ENCODE results near the gene ZBTB4.

ZBTB4 gene

GRCh38 chr17:7477392-7478275 lies 1.8 kb downstream of the ZBTB4 start:
- TF ChIP-seq EZH2phosphoT487 (conservative IDR thresholded peaks at IDR 0.05; ENCODE audit: low read length) (no peak), CTCF (IDR thresholded peaks at IDR 0.05; ENCODE audit: insufficient read depth, low read length, poor library complexity, severe bottlenecking) (no peak)
- H3K36me3 ChIP-seq (ENCODE audit: low read length): no peaks in the 10 kb centered on the region
- no peak overlapping the region for H2AFZ ChIP-seq (ENCODE audit: low read depth, low read length, severe bottlenecking)
- no peaks in the 10 kb centered on the region for H3K9me2 ChIP-seq (replicated peaks; ENCODE audit: insufficient read depth, low read length)
- H3K4me3 ChIP-seq (ENCODE audit: insufficient read depth, low read length, poor library complexity, severe bottlenecking): no peak overlapping the region
- H3K9ac ChIP-seq (ENCODE audit: low read length): no peak overlapping the region
- no peaks in the 10 kb centered on the region for H3K27me3 ChIP-seq (ENCODE audit: low read length)
- H3K27ac ChIP-seq (ENCODE audit: low read depth, low read length): no peak overlapping the region
- no peaks in the 10 kb centered on the region for H3K79me2 ChIP-seq (ENCODE audit: insufficient read depth, low read length)
- no peak overlapping the region for H3K4me2 ChIP-seq (ENCODE audit: low read depth, low read length, poor library complexity, severe bottlenecking)
- H3F3A ChIP-seq (ENCODE audit: insufficient read depth): no peaks in the 10 kb centered on the region
- no peaks in the 10 kb centered on the region for H4K20me1 ChIP-seq (ENCODE audit: low read depth, low read length)
- H3K9me3 ChIP-seq (ENCODE audit: insufficient read depth, low read length): no peaks in the 10 kb centered on the region

- no peak overlapping the region for H2AFZ ChIP-seq (ENCODE audit: low read depth, low read length, severe bottlenecking)
- no peaks in the 10 kb centered on the region for H3K9me2 ChIP-seq (replicated peaks; ENCODE audit: insufficient read depth, low read length)
- H3K4me2 ChIP-seq (ENCODE audit: low read depth, low read length, poor library complexity, severe bottlenecking): no peak overlapping the region
- no peaks in the 10 kb centered on the region for H3K79me2 ChIP-seq (ENCODE audit: insufficient read depth, low read length)
- TF ChIP-seq CTCF (IDR thresholded peaks at IDR 0.05; ENCODE audit: insufficient read depth, low read length, poor library complexity, severe bottlenecking): no peak
- no peak for TF ChIP-seq EZH2phosphoT487 (conservative IDR thresholded peaks at IDR 0.05; ENCODE audit: low read length)
- no peak overlapping the region for H3K27ac ChIP-seq (ENCODE audit: low read depth, low read length)
- H4K20me1 ChIP-seq (ENCODE audit: low read depth, low read length): no peaks in the 10 kb centered on the region
- no peaks in the 10 kb centered on the region for H3K9me3 ChIP-seq (ENCODE audit: insufficient read depth, low read length)
- H3F3A ChIP-seq (ENCODE audit: insufficient read depth): no peaks in the 10 kb centered on the region
- H3K36me3 ChIP-seq (ENCODE audit: low read length): no peaks in the 10 kb centered on the region
- no peak overlapping the region for H3K4me3 ChIP-seq (ENCODE audit: insufficient read depth, low read length, poor library complexity, severe bottlenecking)
- no peaks in the 10 kb centered on the region for H3K27me3 ChIP-seq (ENCODE audit: low read length)
- H3K9ac ChIP-seq (ENCODE audit: low read length): no peak overlapping the region
Measured at GRCh38 chr17:7476951-7477350, 2.5 kb downstream of the ZBTB4 start.

GRCh38 chr17:7476494-7476893 lies 2.9 kb downstream of the ZBTB4 start:
- TF ChIP-seq CTCF (IDR thresholded peaks at IDR 0.05; ENCODE audit: insufficient read depth, low read length, poor library complexity, severe bottlenecking) (no peak), EZH2phosphoT487 (conservative IDR thresholded peaks at IDR 0.05; ENCODE audit: low read length) (no peak)
- H3K27me3 ChIP-seq (ENCODE audit: low read length): no peaks in the 10 kb centered on the region
- H3K4me2 ChIP-seq (ENCODE audit: low read depth, low read length, poor library complexity, severe bottlenecking): no peak overlapping the region
- H3K4me3 ChIP-seq (ENCODE audit: insufficient read depth, low read length, poor library complexity, severe bottlenecking): no peak overlapping the region
- no peak overlapping the region for H3K27ac ChIP-seq (ENCODE audit: low read depth, low read length)
- H2AFZ ChIP-seq (ENCODE audit: low read depth, low read length, severe bottlenecking): no peak overlapping the region
- H3K9ac ChIP-seq (ENCODE audit: low read length): no peak overlapping the region
- no peaks in the 10 kb centered on the region for H3K36me3 ChIP-seq (ENCODE audit: low read length)
- H3K79me2 ChIP-seq (ENCODE audit: insufficient read depth, low read length): no peaks in the 10 kb centered on the region
- no peaks in the 10 kb centered on the region for H3K9me3 ChIP-seq (ENCODE audit: insufficient read depth, low read length)
- H4K20me1 ChIP-seq (ENCODE audit: low read depth, low read length): no peaks in the 10 kb centered on the region
- H3F3A ChIP-seq (ENCODE audit: insufficient read depth): no peaks in the 10 kb centered on the region
- no peaks in the 10 kb centered on the region for H3K9me2 ChIP-seq (replicated peaks; ENCODE audit: insufficient read depth, low read length)

All from SU-DHL-6 (cell line).